Keratinocyte (primary cell): Measurements from ENCODE around the gene PPP6C. TPM values are rescaled to one million over a fixed set of nuclear protein-coding genes. Genes with fewer than 3 reads are reported as not detected.
"Not testable (repeated sequence)": the region's sequence is repeated elsewhere in the genome, so short reads cannot be mapped to it uniquely, and the experiment has no call there.

ENCODE experiments used
- DNase-seq: peaks from one replicate; pipeline ENCODE4 v3.0.0-alpha.2; 2011; ENCODE audit warnings: low read depth, missing footprints, low spot score
- FAIRE-seq: peaks from 2 replicates; lab custom pipeline; 2011; peaks lifted over from hg19 to GRCh38; lab: Jason Lieb, UNC
- H2AFZ ChIP-seq: 2 replicates; pipeline ENCODE4 v1.6.0; 2012; ENCODE audit warnings: low read length, control low read depth, inconsistent platforms; ENCODE audit not compliant: control insufficient read depth
- H3K27ac ChIP-seq: 2 replicates; pipeline ENCODE4 v1.5.1; 2011; ENCODE audit warnings: low read length; ENCODE audit not compliant: control insufficient read depth, insufficient read depth
- H3K27me3 ChIP-seq: 3 replicates; pipeline ENCODE4 v1.6.0; 2011; ENCODE audit warnings: low read length; ENCODE audit not compliant: control insufficient read depth, insufficient read depth; ENCODE audit errors: extremely low read depth
- H3K36me3 ChIP-seq, 2 experiments: 2 replicates in 1 of 2; 3 replicates in 1 of 2; pipeline ENCODE4 v1.5.1; 2011; ENCODE audit warnings: low read length in 2 of 2, mild to moderate bottlenecking in 1 of 2; ENCODE audit not compliant: control insufficient read depth in 2 of 2, insufficient read depth in 2 of 2; ENCODE audit errors: extremely low read depth in 1 of 2
- H3K4me1 ChIP-seq: 3 replicates; pipeline ENCODE4 v1.5.1; 2011; ENCODE audit warnings: low read length; ENCODE audit not compliant: control insufficient read depth, insufficient read depth; ENCODE audit errors: extremely low read depth
- H3K4me2 ChIP-seq: 3 replicates; pipeline ENCODE4 v1.6.0; 2011; ENCODE audit warnings: low read depth, low read length; ENCODE audit not compliant: control insufficient read depth, insufficient read depth; ENCODE audit errors: extremely low read depth
- H3K4me3 ChIP-seq, 3 experiments: fragments of 200-600 bp in 1 of 3; sonication (generic) in 1 of 3; 2 replicates in 2 of 3; 3 replicates in 1 of 3; pipeline ENCODE4 v1.5.1; 2011 to 2016; ENCODE audit warnings: low read length in 3 of 3, mild to moderate bottlenecking in 3 of 3, control low read depth in 2 of 3, inconsistent platforms in 1 of 3, low read depth in 1 of 3, mixed read lengths in 1 of 3, mixed run types in 1 of 3, moderate library complexity in 1 of 3; ENCODE audit not compliant: control insufficient read depth in 2 of 3, insufficient read depth in 2 of 3; ENCODE audit errors: extremely low read depth in 1 of 3
- H3K79me2 ChIP-seq: 2 replicates; pipeline ENCODE4 v1.6.0; 2012; ENCODE audit warnings: low read length; ENCODE audit not compliant: control insufficient read depth, insufficient read depth
- H3K9ac ChIP-seq: 3 replicates; pipeline ENCODE4 v1.6.0; 2011; ENCODE audit warnings: low read length; ENCODE audit not compliant: control insufficient read depth, insufficient read depth; ENCODE audit errors: extremely low read depth
- H3K9me1 ChIP-seq: 3 replicates; pipeline ENCODE4 v1.6.0; 2011; ENCODE audit warnings: low read length; ENCODE audit not compliant: control insufficient read depth, insufficient read depth; ENCODE audit errors: extremely low read depth
- H3K9me3 ChIP-seq: 2 replicates; pipeline ENCODE4 v1.5.1; 2012; ENCODE audit warnings: low read depth, low read length; ENCODE audit not compliant: control insufficient read depth
- H4K20me1 ChIP-seq: 3 replicates; pipeline ENCODE4 v1.6.0; 2011; ENCODE audit warnings: low read length; ENCODE audit not compliant: control insufficient read depth, insufficient read depth; ENCODE audit errors: extremely low read depth
- EZH2 ChIP-seq: IDR thresholded peaks from one replicate; pipeline ENCODE4 v1.6.1; 2012; ENCODE audit warnings: inconsistent platforms, mild to moderate bottlenecking, low read length, moderate library complexity
- dilution Hi-C: fragments of 300-500 bp; cut with MboI; formaldehyde crosslinking; loops from one replicate; pipeline ENCODE4 v1.7.0; 2020; ENCODE audit warnings: low sequenced_read_pairs; ENCODE audit not compliant: extremely low pct_ligation_motif_present
- polyA plus RNA-seq, 5 experiments: library from polyadenylated mRNA; depleted of rRNA in 3 of 5; stranded (reverse) in 3 of 5; stranded (forward) in 1 of 5; unstranded in 1 of 5; fragments of >200 nt; gene quantifications; 1 replicate in 1 of 5; 2 replicates in 3 of 5; 3 replicates in 1 of 5; pipeline versions ENCODE4 v1.2.1 to v1.2.3, GENCODE V29; 2011 to 2012; ENCODE audit warnings: missing spikeins in 2 of 5, low read depth in 1 of 5, low replicate concordance in 1 of 5
- TF ChIP-seq, protein P1 (sequence below), 3 experiments: IDR thresholded peaks in 1 of 3; conservative IDR thresholded peaks in 1 of 3; optimal IDR thresholded peaks in 1 of 3; 2 replicates in 2 of 3; 3 replicates in 1 of 3; pipeline versions ENCODE3 to v1.5.1; 2011; ENCODE audit warnings: low read length in 3 of 3, mild to moderate bottlenecking in 3 of 3, moderate library complexity in 2 of 3, control low read depth in 1 of 3, inconsistent platforms in 1 of 3; ENCODE audit not compliant: insufficient read depth in 2 of 3; ENCODE audit errors: extremely low read depth in 1 of 3

Gene PPP6C
- polyA plus RNA-seq, 1 donor (not counting 4 experiments of a cell fraction or from before 2014, with no cell fraction given), result 35.9 TPM

DNA sequence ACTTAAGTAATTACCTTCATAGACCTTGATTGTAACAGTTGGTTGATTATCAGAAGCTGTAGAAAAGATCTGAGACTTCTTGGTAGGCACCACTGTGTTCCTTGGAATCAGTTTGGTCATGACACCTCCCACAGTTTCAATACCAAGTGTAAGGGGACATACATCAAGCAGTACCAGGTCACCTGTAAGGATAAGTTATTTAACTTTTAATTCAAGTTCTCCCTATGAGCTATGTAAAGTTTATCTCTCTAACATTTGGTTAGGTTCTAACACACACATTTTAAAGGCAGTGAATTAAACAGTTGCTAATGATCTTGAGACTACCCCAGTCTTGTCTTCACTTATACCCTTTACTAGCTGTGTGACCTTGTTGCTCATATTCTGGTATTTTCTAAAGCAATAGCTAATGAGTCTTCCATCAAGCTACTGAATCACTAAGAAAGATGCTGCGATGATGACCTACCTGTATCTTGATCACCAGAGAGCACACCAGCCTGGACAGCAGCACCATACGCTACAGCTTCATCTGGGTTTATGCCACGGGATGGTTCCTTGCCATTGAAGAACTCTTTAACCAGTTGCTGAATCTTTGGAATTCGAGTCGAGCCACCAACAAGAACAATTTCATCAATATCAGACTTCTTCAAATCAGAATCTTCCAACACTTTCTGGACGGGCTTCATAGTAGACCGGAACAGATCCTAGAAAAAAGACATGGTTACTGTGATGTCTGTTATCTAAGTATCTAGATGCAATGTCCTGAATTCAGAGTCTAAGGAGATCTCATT lies 48.7 kb upstream of the PPP6C start:
- Histone ChIP-seq H3K4me3 (peak overlapping the region; percentile 99), H3K9ac (peak overlapping the region; percentile 99), H3K9me1 (no peaks in the 10 kb centered on the region), H3K4me2 (peak overlapping the region; percentile 84), H3K9me3 (no peaks in the 10 kb centered on the region), H3K4me1 (peaks cover 36% of the 10 kb centered on the region), H3K36me3 (peaks cover 21 to 40% of the 10 kb centered on the region in 2 experiments), H4K20me1 (peaks cover 43% of the 10 kb centered on the region), H3K79me2 (peaks cover 61% of the 10 kb centered on the region), H2AFZ (no peak overlapping the region), H3K27ac (peak overlapping the region; percentile 94), H3K27me3 (no peaks in the 10 kb centered on the region)
- TF ChIP-seq, protein P1, sequence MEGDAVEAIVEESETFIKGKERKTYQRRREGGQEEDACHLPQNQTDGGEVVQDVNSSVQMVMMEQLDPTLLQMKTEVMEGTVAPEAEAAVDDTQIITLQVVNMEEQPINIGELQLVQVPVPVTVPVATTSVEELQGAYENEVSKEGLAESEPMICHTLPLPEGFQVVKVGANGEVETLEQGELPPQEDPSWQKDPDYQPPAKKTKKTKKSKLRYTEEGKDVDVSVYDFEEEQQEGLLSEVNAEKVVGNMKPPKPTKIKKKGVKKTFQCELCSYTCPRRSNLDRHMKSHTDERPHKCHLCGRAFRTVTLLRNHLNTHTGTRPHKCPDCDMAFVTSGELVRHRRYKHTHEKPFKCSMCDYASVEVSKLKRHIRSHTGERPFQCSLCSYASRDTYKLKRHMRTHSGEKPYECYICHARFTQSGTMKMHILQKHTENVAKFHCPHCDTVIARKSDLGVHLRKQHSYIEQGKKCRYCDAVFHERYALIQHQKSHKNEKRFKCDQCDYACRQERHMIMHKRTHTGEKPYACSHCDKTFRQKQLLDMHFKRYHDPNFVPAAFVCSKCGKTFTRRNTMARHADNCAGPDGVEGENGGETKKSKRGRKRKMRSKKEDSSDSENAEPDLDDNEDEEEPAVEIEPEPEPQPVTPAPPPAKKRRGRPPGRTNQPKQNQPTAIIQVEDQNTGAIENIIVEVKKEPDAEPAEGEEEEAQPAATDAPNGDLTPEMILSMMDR (optimal IDR thresholded peaks at IDR 0.05 in 1 of 3, IDR thresholded peaks at IDR 0.05 in 1 of 3, conservative IDR thresholded peaks at IDR 0.05 in 1 of 3; ENCODE audit: extremely low read depth in 1 of 3, insufficient read depth in 2 of 3, low read length in 3 of 3), result no peak
- no peak for TF ChIP-seq EZH2
- dilution Hi-C loops, result no loop called here
- FAIRE-seq (no peak), DNase-seq (no peak)

DNA sequence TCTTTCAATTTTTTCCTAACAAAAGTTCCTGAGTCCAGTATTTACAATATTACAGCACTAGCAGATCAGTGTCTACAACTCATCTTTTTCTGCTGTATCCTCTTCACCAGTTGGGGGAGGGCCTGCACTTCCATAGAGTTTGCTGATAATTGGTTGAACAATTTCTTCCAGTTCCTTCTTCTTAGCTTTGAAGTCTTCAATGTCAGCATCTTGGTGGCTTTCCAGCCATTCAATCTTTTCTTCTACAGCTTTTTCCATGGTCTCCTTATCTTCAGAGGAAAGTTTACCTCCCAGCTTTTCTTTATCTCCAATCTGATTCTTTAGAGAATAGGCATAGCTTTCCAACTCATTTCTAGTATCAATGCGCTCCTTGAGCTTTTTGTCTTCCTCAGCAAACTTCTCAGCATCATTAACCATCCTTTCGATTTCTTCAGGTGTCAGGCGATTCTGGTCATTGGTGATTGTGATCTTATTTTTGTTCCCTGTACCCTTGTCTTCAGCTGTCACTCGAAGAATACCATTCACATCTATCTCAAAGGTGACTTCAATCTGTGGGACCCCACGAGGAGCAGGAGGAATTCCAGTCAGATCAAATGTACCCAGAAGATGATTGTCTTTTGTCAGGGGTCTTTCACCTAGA lies 47.0 kb upstream of the PPP6C start:
- H3K27ac ChIP-seq, H3K9me1 ChIP-seq, DNase-seq, dilution Hi-C loops, H3K9me3 ChIP-seq, FAIRE-seq, H3K27me3 ChIP-seq, H2AFZ ChIP-seq: not testable (repeated sequence)
- H4K20me1 ChIP-seq, result peaks cover 43% of the 10 kb centered on the region
- peak overlapping the region in 2 of 3 experiments; percentile 5 to 99 for H3K4me3 ChIP-seq
- H3K79me2 ChIP-seq, result peaks cover 56% of the 10 kb centered on the region
- peak overlapping the region; percentile 99 for H3K9ac ChIP-seq
- H3K4me2 ChIP-seq, result peak overlapping the region; percentile 84
- peaks cover 25% of the 10 kb centered on the region for H3K4me1 ChIP-seq
- H3K36me3 ChIP-seq, result peaks cover 23 to 40% of the 10 kb centered on the region in 2 experiments
